ENCODE measurements around the gene GP5.

GRCh38 chr3:194346621-194347020 lies 52.4 kb downstream of the GP5 start:
- TF ChIP-seq MAX (IDR thresholded peaks at IDR 0.05) (no peak), CREB1 (IDR thresholded peaks at IDR 0.05; ENCODE audit: low read depth) (no peak)
